GM12875 (cell line): ENCODE measurements around the gene HIVEP2.

Source experiments
- H3K4me3 ChIP-seq: one replicate; pipeline ENCODE4 v1.5.1; 2011; ENCODE audit warnings: low read depth, low read length, control low read depth
- TF ChIP-seq, protein P1 (sequence below): IDR thresholded peaks from 2 replicates; pipeline ENCODE4 v1.5.1; 2011; ENCODE audit warnings: low read depth, mild to moderate bottlenecking, control low read depth, inconsistent platforms, low read length, moderate library complexity, borderline replicate concordance; ENCODE audit not compliant: insufficient read depth

Gene HIVEP2

GRCh38 chr6:142835787-142836535, 109.0 kb downstream of the HIVEP2 start:
- no peak overlapping the region for H3K4me3 ChIP-seq
- TF ChIP-seq, protein P1, sequence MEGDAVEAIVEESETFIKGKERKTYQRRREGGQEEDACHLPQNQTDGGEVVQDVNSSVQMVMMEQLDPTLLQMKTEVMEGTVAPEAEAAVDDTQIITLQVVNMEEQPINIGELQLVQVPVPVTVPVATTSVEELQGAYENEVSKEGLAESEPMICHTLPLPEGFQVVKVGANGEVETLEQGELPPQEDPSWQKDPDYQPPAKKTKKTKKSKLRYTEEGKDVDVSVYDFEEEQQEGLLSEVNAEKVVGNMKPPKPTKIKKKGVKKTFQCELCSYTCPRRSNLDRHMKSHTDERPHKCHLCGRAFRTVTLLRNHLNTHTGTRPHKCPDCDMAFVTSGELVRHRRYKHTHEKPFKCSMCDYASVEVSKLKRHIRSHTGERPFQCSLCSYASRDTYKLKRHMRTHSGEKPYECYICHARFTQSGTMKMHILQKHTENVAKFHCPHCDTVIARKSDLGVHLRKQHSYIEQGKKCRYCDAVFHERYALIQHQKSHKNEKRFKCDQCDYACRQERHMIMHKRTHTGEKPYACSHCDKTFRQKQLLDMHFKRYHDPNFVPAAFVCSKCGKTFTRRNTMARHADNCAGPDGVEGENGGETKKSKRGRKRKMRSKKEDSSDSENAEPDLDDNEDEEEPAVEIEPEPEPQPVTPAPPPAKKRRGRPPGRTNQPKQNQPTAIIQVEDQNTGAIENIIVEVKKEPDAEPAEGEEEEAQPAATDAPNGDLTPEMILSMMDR: no peak

- TF ChIP-seq, protein P1: no peak
- H3K4me3 ChIP-seq: no peak overlapping the region
Observed at GRCh38 chr6:142834853-142835252, 110.1 kb downstream of the HIVEP2 start.

DNA sequence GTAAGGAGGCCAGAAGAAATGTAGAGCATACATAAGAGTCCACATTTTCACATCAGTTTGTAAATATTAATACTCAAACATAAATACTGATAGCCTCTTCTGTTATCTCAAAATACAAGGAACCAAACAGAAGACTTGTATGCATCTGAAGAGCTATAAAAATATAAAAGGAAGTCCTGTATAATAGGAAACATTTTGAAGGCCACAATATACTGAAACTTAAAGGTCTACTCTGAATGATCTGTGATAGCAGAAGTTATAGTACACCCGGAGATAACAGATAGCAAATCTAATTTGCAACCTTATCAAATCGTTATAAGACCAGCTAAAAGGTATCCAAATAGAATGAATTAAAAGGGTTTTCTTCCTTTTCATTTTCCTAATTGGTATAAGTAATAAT, 111.2 kb downstream of the HIVEP2 start:
- no peak overlapping the region for H3K4me3 ChIP-seq
- TF ChIP-seq, protein P1: no peak

- H3K4me3 ChIP-seq: no peak overlapping the region
- TF ChIP-seq, protein P1: no peak
Observed at GRCh38 chr6:142833054-142833453, 111.9 kb downstream of the HIVEP2 start.

- no peak overlapping the region for H3K4me3 ChIP-seq
- TF ChIP-seq, protein P1: no peak
Observed at GRCh38 chr6:142830807-142831206, 114.2 kb downstream of the HIVEP2 start.

GRCh38 chr6:142830116-142830710, 114.8 kb downstream of the HIVEP2 start:
- no peak overlapping the region for H3K4me3 ChIP-seq
- TF ChIP-seq, protein P1: no peak

GRCh38 chr6:142829556-142829955, 115.4 kb downstream of the HIVEP2 start:
- TF ChIP-seq, protein P1: no peak
- no peak overlapping the region for H3K4me3 ChIP-seq
